ENCODE results near the gene UBASH3A.

- TF ChIP-seq CTCF (optimal IDR thresholded peaks at IDR 0.05 in 1 of 3, IDR thresholded peaks at IDR 0.05 in 1 of 3, conservative IDR thresholded peaks at IDR 0.05 in 1 of 3; ENCODE audit: extremely low read depth in 1 of 3, insufficient read depth in 2 of 3, low read length in 3 of 3) (no peak), EZH2 (IDR thresholded peaks at IDR 0.05; ENCODE audit: low read length) (no peak)
Observed at GRCh38 chr21:42472521-42472920, 68.8 kb downstream of the UBASH3A start.
